OCI-LY1 (cell line): Measurements from ENCODE around the gene MAX.

ENCODE experiments used
- H2AFZ ChIP-seq: fragments of 200-600 bp; sonication (generic), shearing (Covaris generic); 2 replicates; pipeline ENCODE4 v1.6.0; 2014; ENCODE audit warnings: antibody characterized with exemption, mild to moderate bottlenecking, low read length
- H3F3A ChIP-seq: fragments of 200-600 bp; sonication (generic), shearing (Covaris generic); 2 replicates; pipeline ENCODE4 v1.6.0; 2014; ENCODE audit warnings: mild to moderate bottlenecking, antibody characterized with exemption, low read length, moderate library complexity; ENCODE audit not compliant: insufficient read depth
- H3K27ac ChIP-seq: fragments of 200-600 bp; sonication (generic); 2 replicates; pipeline ENCODE4 v1.5.1; 2014; ENCODE audit warnings: low read length, mixed run types, mild to moderate bottlenecking, low read depth; ENCODE audit not compliant: poor library complexity, severe bottlenecking
- H3K27me3 ChIP-seq: fragments of 200-600 bp; sonication (generic); 2 replicates; pipeline ENCODE4 v1.6.0; 2014; ENCODE audit warnings: antibody characterized with exemption, mild to moderate bottlenecking, low read length, moderate library complexity; ENCODE audit not compliant: insufficient read depth
- H3K36me3 ChIP-seq: fragments of 200-600 bp; sonication (generic); 2 replicates; pipeline ENCODE4 v1.6.1; 2014; ENCODE audit warnings: mild to moderate bottlenecking, antibody characterized with exemption, low read length, moderate library complexity, mixed read lengths; ENCODE audit not compliant: insufficient read depth
- H3K4me1 ChIP-seq: fragments of 200-600 bp; sonication (generic); 2 replicates; pipeline ENCODE4 v1.5.1; 2014; ENCODE audit warnings: mild to moderate bottlenecking, low read length, moderate library complexity; ENCODE audit not compliant: insufficient read depth, severe bottlenecking
- H3K4me2 ChIP-seq: fragments of 200-600 bp; sonication (generic), shearing (Covaris generic); 2 replicates; pipeline ENCODE4 v1.6.1; 2014; ENCODE audit warnings: low read length
- H3K4me3 ChIP-seq: fragments of 200-600 bp; sonication (generic); 2 replicates; pipeline ENCODE4 v1.5.1; 2014; ENCODE audit warnings: low read length, low read depth, mild to moderate bottlenecking, mixed read lengths; ENCODE audit not compliant: poor library complexity, severe bottlenecking
- H3K79me2 ChIP-seq: fragments of 200-600 bp; shearing (Covaris generic); 2 replicates; pipeline ENCODE4 v1.6.1; 2016; ENCODE audit warnings: mixed run types, low read length, mixed read lengths; ENCODE audit not compliant: insufficient read depth
- H3K9ac ChIP-seq: fragments of 200-600 bp; sonication (generic), shearing (Covaris generic); 2 replicates; pipeline ENCODE4 v1.6.1; 2014; ENCODE audit warnings: mild to moderate bottlenecking, low read length, mixed read lengths
- H3K9me2 ChIP-seq: fragments of 200-600 bp; sonication (generic), shearing (Covaris generic); 2 replicates; pipeline ENCODE4 v1.6.1; 2014; ENCODE audit warnings: low read depth, mild to moderate bottlenecking, low read length, mixed read lengths
- H3K9me3 ChIP-seq: fragments of 200-600 bp; shearing (Covaris generic); 2 replicates; pipeline ENCODE4 v1.6.1; 2014; ENCODE audit warnings: low read length, mixed read lengths
- H4K20me1 ChIP-seq: fragments of 200-600 bp; sonication (generic), shearing (Covaris generic); 2 replicates; pipeline ENCODE4 v1.6.0; 2016; ENCODE audit warnings: mild to moderate bottlenecking, low read length; ENCODE audit not compliant: insufficient read depth
- EZH2 ChIP-seq: fragments of 200-600 bp; sonication (generic), shearing (Covaris generic); IDR thresholded peaks from 2 replicates; pipeline ENCODE4 v1.8.0; 2017; ENCODE audit warnings: borderline replicate concordance, mixed run types, mild to moderate bottlenecking, antibody characterized with exemption, low read length, moderate library complexity, mixed read lengths
- TF ChIP-seq, protein P1 (sequence below): fragments of 200-600 bp; sonication (generic), shearing (Covaris generic); IDR thresholded peaks from 2 replicates; pipeline ENCODE4 v1.5.1; 2017; ENCODE audit warnings: mild to moderate bottlenecking, antibody characterized with exemption, low read length, moderate library complexity, mixed read lengths

MAX gene

DNA sequence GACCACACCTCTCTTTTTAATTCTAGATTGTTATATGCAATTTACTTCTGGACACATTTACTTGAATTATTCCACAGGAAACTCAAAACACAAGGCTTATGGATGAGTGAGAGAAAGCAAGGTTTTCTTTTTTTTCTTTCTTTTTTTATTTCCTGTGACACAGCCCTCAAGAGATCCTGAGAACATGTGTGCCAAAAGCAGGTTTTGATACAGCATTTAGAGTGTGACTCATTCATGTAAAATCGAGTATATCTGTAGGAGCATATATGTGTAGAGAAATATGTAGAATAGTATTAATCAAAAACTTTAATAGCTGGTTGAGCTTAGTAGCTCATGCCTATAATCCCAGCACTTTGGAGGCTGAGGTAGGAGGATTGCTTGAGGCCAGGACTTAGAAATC, 4.4 kb upstream of the MAX start:
- no peak overlapping the region for H3K27ac ChIP-seq
- no peak overlapping the region for H2AFZ ChIP-seq
- H3K9me3 ChIP-seq, result no peaks in the 10 kb centered on the region
- H3K79me2 ChIP-seq, result no peaks in the 10 kb centered on the region; the same call in 1 of the 2 replicates
- no peaks in the 10 kb centered on the region for H3F3A ChIP-seq
- H3K4me2 ChIP-seq, result no peak overlapping the region
- peaks cover 27% of the 10 kb centered on the region for H3K4me1 ChIP-seq
- no peaks in the 10 kb centered on the region for H3K27me3 ChIP-seq
- H3K9me2 ChIP-seq, result no peaks in the 10 kb centered on the region
- H3K4me3 ChIP-seq, result no peak overlapping the region
- no peak overlapping the region for H3K9ac ChIP-seq
- no peaks in the 10 kb centered on the region for H3K36me3 ChIP-seq
- TF ChIP-seq, protein P1, sequence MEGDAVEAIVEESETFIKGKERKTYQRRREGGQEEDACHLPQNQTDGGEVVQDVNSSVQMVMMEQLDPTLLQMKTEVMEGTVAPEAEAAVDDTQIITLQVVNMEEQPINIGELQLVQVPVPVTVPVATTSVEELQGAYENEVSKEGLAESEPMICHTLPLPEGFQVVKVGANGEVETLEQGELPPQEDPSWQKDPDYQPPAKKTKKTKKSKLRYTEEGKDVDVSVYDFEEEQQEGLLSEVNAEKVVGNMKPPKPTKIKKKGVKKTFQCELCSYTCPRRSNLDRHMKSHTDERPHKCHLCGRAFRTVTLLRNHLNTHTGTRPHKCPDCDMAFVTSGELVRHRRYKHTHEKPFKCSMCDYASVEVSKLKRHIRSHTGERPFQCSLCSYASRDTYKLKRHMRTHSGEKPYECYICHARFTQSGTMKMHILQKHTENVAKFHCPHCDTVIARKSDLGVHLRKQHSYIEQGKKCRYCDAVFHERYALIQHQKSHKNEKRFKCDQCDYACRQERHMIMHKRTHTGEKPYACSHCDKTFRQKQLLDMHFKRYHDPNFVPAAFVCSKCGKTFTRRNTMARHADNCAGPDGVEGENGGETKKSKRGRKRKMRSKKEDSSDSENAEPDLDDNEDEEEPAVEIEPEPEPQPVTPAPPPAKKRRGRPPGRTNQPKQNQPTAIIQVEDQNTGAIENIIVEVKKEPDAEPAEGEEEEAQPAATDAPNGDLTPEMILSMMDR, result no peak
- no peak for TF ChIP-seq EZH2
- H4K20me1 ChIP-seq, result no peaks in the 10 kb centered on the region

DNA sequence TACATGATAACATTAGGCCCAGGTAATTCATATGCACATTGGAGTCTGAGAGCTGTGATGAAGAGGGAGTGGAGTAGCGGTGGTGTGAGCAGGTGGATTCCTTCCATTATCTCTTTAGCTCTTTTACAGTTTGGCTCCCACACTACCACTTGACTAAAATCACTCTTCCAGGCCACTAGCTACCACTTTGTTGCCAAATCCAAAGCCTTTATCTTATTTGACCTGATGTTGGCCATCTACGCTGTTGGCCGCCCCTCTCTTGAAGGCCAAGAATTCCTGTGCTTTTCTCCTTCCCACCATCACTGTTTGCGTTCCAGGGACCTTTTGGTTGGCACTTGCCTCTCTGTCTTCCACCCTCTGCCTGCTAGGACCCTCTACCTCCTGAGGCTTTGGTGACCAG, 4.0 kb upstream of the MAX start:
- H3K27me3 ChIP-seq, result no peaks in the 10 kb centered on the region
- H3K27ac ChIP-seq, result no peak overlapping the region
- H3K4me1 ChIP-seq, result peaks cover 27% of the 10 kb centered on the region

DNA sequence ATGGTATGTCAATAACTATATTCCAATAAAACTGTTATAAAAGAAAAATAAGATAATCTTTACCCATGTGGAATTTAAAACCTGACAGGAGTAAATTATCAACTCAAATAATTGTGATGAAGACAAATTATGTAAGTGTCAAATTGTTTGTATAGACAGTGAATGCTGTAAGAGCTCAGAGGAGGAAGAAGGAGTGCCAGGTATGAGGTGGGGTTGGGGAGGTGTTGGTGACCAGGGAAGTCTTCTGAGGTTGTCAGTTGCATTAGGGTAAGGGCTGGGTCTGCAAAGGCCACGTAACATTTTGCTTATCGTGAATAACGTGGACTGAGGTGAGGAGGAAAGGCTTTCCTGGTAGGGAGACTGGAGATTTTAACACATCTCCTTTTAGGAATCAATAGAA, 2.5 kb upstream of the MAX start:
- TF ChIP-seq, protein P1, result no peak
- no peak for TF ChIP-seq EZH2
- Histone ChIP-seq H3K79me2 (peaks cover 14% of the 10 kb centered on the region), H3F3A (no peaks in the 10 kb centered on the region), H2AFZ (no peak overlapping the region), H4K20me1 (no peaks in the 10 kb centered on the region), H3K4me1 (peaks cover 30% of the 10 kb centered on the region), H3K9ac (no peak overlapping the region), H3K4me3 (no peak overlapping the region), H3K4me2 (no peak overlapping the region), H3K27me3 (no peaks in the 10 kb centered on the region), H3K9me2 (no peaks in the 10 kb centered on the region), H3K36me3 (peaks cover 4% of the 10 kb centered on the region; the same call in 1 of the 2 replicates), H3K27ac (no peak overlapping the region), H3K9me3 (no peaks in the 10 kb centered on the region)

More for the DNA sequence above, 4.0 kb upstream of the MAX start:
- H3K79me2 ChIP-seq, result peaks cover 4% of the 10 kb centered on the region
- H3K4me2 ChIP-seq, result no peak overlapping the region
- no peak overlapping the region for H2AFZ ChIP-seq
- H3K9me3 ChIP-seq, result no peaks in the 10 kb centered on the region
- TF ChIP-seq, protein P1, result no peak
- no peak for TF ChIP-seq EZH2
- H3K36me3 ChIP-seq, result no peaks in the 10 kb centered on the region
- H3F3A ChIP-seq, result no peaks in the 10 kb centered on the region
- H3K9ac ChIP-seq, result no peak overlapping the region
- H4K20me1 ChIP-seq, result no peaks in the 10 kb centered on the region
- no peak overlapping the region for H3K4me3 ChIP-seq
- no peaks in the 10 kb centered on the region for H3K9me2 ChIP-seq
